Measurements from ENCODE around the gene TRIM41. TPM values are rescaled to one million over a fixed set of nuclear protein-coding genes. Genes with fewer than 3 reads are reported as not detected.

The TRIM41 gene
- total RNA-seq, 2 donors from 2014 or later = 16.9 to 28.3 TPM

GRCh38 chr5:181223729-181224389 is 778 bp downstream of the TRIM41 start:
- no peaks in the 10 kb centered on the region for H3K9me3 ChIP-seq
- no peak for TF ChIP-seq POLR2A (IDR thresholded peaks at IDR 0.05)
- no peak for TF ChIP-seq CTCF (IDR thresholded peaks at IDR 0.05)
- TF ChIP-seq POLR2AphosphoS5 (IDR thresholded peaks at IDR 0.05) = no peak
- H3K4me1 ChIP-seq (replicated peaks) = no peaks in the 10 kb centered on the region
- WGBS = under 1% methylated on average over 29 of the region's 31 CpGs
- peak overlapping the region; percentile 98 for H3K27ac ChIP-seq
- peak overlapping the region; percentile 84 to 90 for H3K4me3 ChIP-seq
- no peak for DNase-seq (ENCODE audit: low spot score)
- no peaks in the 10 kb centered on the region for H3K27me3 ChIP-seq (replicated peaks; ENCODE audit: insufficient read depth)
- intact Hi-C loops (cut with DNase I) = loop anchor here (2.0 kb wide), 1 partner anchor 19 kb away; the partner anchor contains the start of gene RACK1
- H3K36me3 ChIP-seq = no peaks in the 10 kb centered on the region

GRCh38 chr5:181224390-181225229 is 1.5 kb downstream of the TRIM41 start:
- DNase-seq (ENCODE audit: low spot score) = no peak
- intact Hi-C loops (cut with DNase I) = no loop called here
- H3K4me3 ChIP-seq = peak overlapping the region; percentile 84 to 90

GRCh38 chr5:181229996-181230395 is 6.9 kb downstream of the TRIM41 start:
- H3K36me3 ChIP-seq = peaks cover 0 to 5% of the 10 kb centered on the region in 2 donors
- TF ChIP-seq CTCF (IDR thresholded peaks at IDR 0.05) (no peak), POLR2A (IDR thresholded peaks at IDR 0.05) (no peak), POLR2AphosphoS5 (IDR thresholded peaks at IDR 0.05) (no peak)

More at GRCh38 chr5:181224390-181225229, 1.5 kb downstream of the TRIM41 start:
- Histone ChIP-seq H3K4me1 (replicated peaks) (no peaks in the 10 kb centered on the region), H3K27me3 (replicated peaks; ENCODE audit: insufficient read depth) (no peaks in the 10 kb centered on the region), H3K36me3 (no peaks in the 10 kb centered on the region), H3K9me3 (no peaks in the 10 kb centered on the region), H3K27ac (peak overlapping the region in 1 of 2 donors; percentile 98)
- TF ChIP-seq POLR2AphosphoS5 (IDR thresholded peaks at IDR 0.05) (no peak), POLR2A (IDR thresholded peaks at IDR 0.05) (no peak), CTCF (IDR thresholded peaks at IDR 0.05) (no peak)
- WGBS = 71% methylated on average over 22 of the region's 22 CpGs

GRCh38 chr5:181230551-181230950 is 7.5 kb downstream of the TRIM41 start:
- Histone ChIP-seq H3K9me3 (no peaks in the 10 kb centered on the region), H3K36me3 (peaks cover 0 to 5% of the 10 kb centered on the region in 2 donors), H3K4me1 (replicated peaks) (no peaks in the 10 kb centered on the region), H3K27me3 (replicated peaks; ENCODE audit: insufficient read depth) (no peaks in the 10 kb centered on the region), H3K4me3 (no peak overlapping the region), H3K27ac (no peak overlapping the region)
- no peak for DNase-seq (ENCODE audit: low spot score)
- WGBS = 85% methylated on average over 6 of the region's 6 CpGs
- intact Hi-C loops (cut with DNase I) = no loop called here
- no peak for TF ChIP-seq POLR2AphosphoS5 (IDR thresholded peaks at IDR 0.05)
- TF ChIP-seq CTCF (IDR thresholded peaks at IDR 0.05) = no peak
- TF ChIP-seq POLR2A (IDR thresholded peaks at IDR 0.05) = no peak

More at GRCh38 chr5:181229996-181230395, 6.9 kb downstream of the TRIM41 start:
- no peak for DNase-seq (ENCODE audit: low spot score)
- Histone ChIP-seq H3K9me3 (no peaks in the 10 kb centered on the region), H3K27me3 (replicated peaks; ENCODE audit: insufficient read depth) (no peaks in the 10 kb centered on the region), H3K4me1 (replicated peaks) (no peaks in the 10 kb centered on the region), H3K4me3 (no peak overlapping the region), H3K27ac (no peak overlapping the region)
- WGBS = 90% methylated on average over 13 of the region's 13 CpGs
- intact Hi-C loops (cut with DNase I) = no loop called here

Data from prostate gland (tissue), 2 donors.